HepG2 (cell line): ENCODE results near the gene IER2. TPM values are rescaled to one million over a fixed set of nuclear protein-coding genes. Genes with fewer than 3 reads are reported as not detected.

Experiments
- AHR ChIP-seq: IDR thresholded peaks from 2 replicates; pipeline ENCODE4 v1.6.1; 2018; ENCODE audit warnings: missing genetic modification reagents, missing compliant biosample characterization
- ATF7-NPFF ChIP-seq: sonication (generic); formaldehyde crosslinking; IDR thresholded peaks from 2 replicates; pipeline ENCODE4 v1.8.1; 2023; ENCODE audit warnings: mild to moderate bottlenecking, low read depth, missing genetic modification reagents, moderate library complexity
- CSRNP2 ChIP-seq: sonication (generic); formaldehyde crosslinking; conservative IDR thresholded peaks from 2 replicates; pipeline ENCODE4 v1.8.0; 2022; ENCODE audit warnings: low read depth, missing genetic modification reagents
- HMG20A ChIP-seq: IDR thresholded peaks from 2 replicates; pipeline ENCODE4 v1.6.1; 2016; ENCODE audit warnings: borderline replicate concordance
- HNRNPL ChIP-seq: fragments of 200-400 bp; formaldehyde crosslinking; IDR thresholded peaks from 2 replicates; pipeline ENCODE4 v1.6.1; 2017; ENCODE audit warnings: mild to moderate bottlenecking, low read depth, low read length
- LCORL ChIP-seq, 2 experiments: fragments of 450-650 bp in 1 of 2; sonication (generic) in 1 of 2; formaldehyde crosslinking in 1 of 2; IDR thresholded peaks; 2 replicates each; pipeline versions ENCODE4 v1.5.0 to v1.6.1; 2017 to 2020; ENCODE audit warnings: antibody characterized with exemption in 1 of 2, missing genetic modification reagents in 1 of 2
- NPAS2 ChIP-seq: sonication (generic); formaldehyde crosslinking; IDR thresholded peaks from 2 replicates; pipeline ENCODE4 v1.8.0; 2022; ENCODE audit warnings: mild to moderate bottlenecking, missing genetic modification reagents, borderline replicate concordance
- POLR2G ChIP-seq: fragments of 200-400 bp; formaldehyde crosslinking; IDR thresholded peaks from 2 replicates; pipeline ENCODE4 v1.6.1; 2018; ENCODE audit warnings: mild to moderate bottlenecking, low read depth, low read length, moderate library complexity
- SATB2 ChIP-seq: sonication (generic); formaldehyde crosslinking; IDR thresholded peaks from 2 replicates; pipeline ENCODE4 v1.5.0; 2020; ENCODE audit warnings: missing genetic modification reagents
- TERF1 ChIP-seq: sonication (generic); formaldehyde crosslinking; IDR thresholded peaks from 2 replicates; pipeline ENCODE4 v1.8.0; 2022; ENCODE audit warnings: mild to moderate bottlenecking, missing genetic modification reagents, moderate library complexity
- ZBTB40 ChIP-seq, 2 experiments: fragments of 450-650 bp in 1 of 2; sonication (generic) in 1 of 2; formaldehyde crosslinking in 1 of 2; IDR thresholded peaks; 2 replicates each; pipeline versions ENCODE4 v1.6.1 to v1.8.0; 2016 to 2022; ENCODE audit warnings: antibody characterized with exemption in 1 of 2, mild to moderate bottlenecking in 1 of 2, missing genetic modification reagents in 1 of 2
- ZEB1 ChIP-seq: IDR thresholded peaks from 2 replicates; pipeline ENCODE4 v1.6.1; 2012; ENCODE audit warnings: mild to moderate bottlenecking, low read depth, inconsistent platforms; ENCODE audit not compliant: insufficient replicate concordance
- ZNF30 ChIP-seq: sonication (generic); formaldehyde crosslinking; IDR thresholded peaks from 2 replicates; pipeline ENCODE4 v1.5.0; 2020; ENCODE audit warnings: mild to moderate bottlenecking, missing genetic modification reagents
- ZNF460 ChIP-seq: sonication (generic); formaldehyde crosslinking; IDR thresholded peaks from 2 replicates; pipeline ENCODE4 v1.5.1; 2020; ENCODE audit warnings: missing genetic modification reagents, mild to moderate bottlenecking, borderline replicate concordance
- ZNF788 ChIP-seq: sonication (generic); formaldehyde crosslinking; IDR thresholded peaks from 2 replicates; pipeline ENCODE4 v1.5.0; 2020; ENCODE audit warnings: mild to moderate bottlenecking, missing genetic modification reagents, borderline replicate concordance
- ZSCAN21 ChIP-seq: sonication (generic); formaldehyde crosslinking; IDR thresholded peaks from 2 replicates; pipeline ENCODE4 v1.8.0; 2022; ENCODE audit warnings: mild to moderate bottlenecking, missing genetic modification reagents, moderate library complexity, borderline replicate concordance
- polyA plus RNA-seq, 8 experiments: library from polyadenylated mRNA; depleted of rRNA in 3 of 8; stranded (reverse) in 7 of 8; unstranded in 1 of 8; fragments of >200 nt; fragmentation: Illumina TruSeq in 4 of 8; extraction: Trizol in 4 of 8; gene quantifications; 2 replicates each; pipeline versions ENCODE4 v1.2.1 to v1.2.3, GENCODE V29; 2011 to 2016; ENCODE audit warnings: low read depth in 4 of 8, missing spikeins in 1 of 8, mixed read lengths in 1 of 8; ENCODE audit not compliant: insufficient read depth in 1 of 8
- total RNA-seq, 5 experiments: library from RNA; depleted of rRNA; stranded (reverse); fragments of >200 nt; fragmentation: Illumina TruSeq; extraction: Trizol; gene quantifications; 2 replicates each; pipeline ENCODE4 v1.2.3, GENCODE V29; 2016; ENCODE audit warnings: low read depth in 1 of 5

IER2 gene
- total and polyA plus RNA-seq, 2 of the 13 experiments (the other 11 are each of a cell fraction or from before 2014, with no cell fraction given) = 10.1 to 14.3 TPM

- TF ChIP-seq ZBTB40 (IDR thresholded peaks at IDR 0.05) (no peak), ZBTB40 (CRISPR knock-in tag; IDR thresholded peaks at IDR 0.05) (peak; percentile 52; the same call in 1 of the 2 replicates), ZNF460 (CRISPR knock-in tag) (peak; percentile 13; the same call in 1 of the 2 replicates), SATB2 (no peak), NPAS2 (CRISPR knock-in tag) (no peak), ATF7-NPFF (no peak; the same call in 1 of the 2 replicates), ZEB1 (peak; percentile 46), CSRNP2 (CRISPR knock-in tag) (no peak), ZSCAN21 (CRISPR knock-in tag) (peak; percentile 50; the same call in 1 of the 2 replicates), ZNF30 (CRISPR knock-in tag) (no peak), TERF1 (no peak), HNRNPL (0 out of 2 replicates have a peak, but pooled peaks have one; percentile 14), ZNF788 (peak; percentile 86), AHR (no peak), HMG20A (CRISPR knock-in tag) (peak; percentile 24; the same call in 1 of the 2 replicates), POLR2G (peak; percentile 68), LCORL (IDR thresholded peaks at IDR 0.05) (no peak), LCORL (CRISPR knock-in tag; IDR thresholded peaks at IDR 0.05) (peak; percentile 84; the same call in 1 of the 2 replicates)
These were observed 14.3 kb downstream of the IER2 start (continued) for GRCh38 chr19:13164343-13165161.
